ENCODE data around the gene PAN3.

DNA sequence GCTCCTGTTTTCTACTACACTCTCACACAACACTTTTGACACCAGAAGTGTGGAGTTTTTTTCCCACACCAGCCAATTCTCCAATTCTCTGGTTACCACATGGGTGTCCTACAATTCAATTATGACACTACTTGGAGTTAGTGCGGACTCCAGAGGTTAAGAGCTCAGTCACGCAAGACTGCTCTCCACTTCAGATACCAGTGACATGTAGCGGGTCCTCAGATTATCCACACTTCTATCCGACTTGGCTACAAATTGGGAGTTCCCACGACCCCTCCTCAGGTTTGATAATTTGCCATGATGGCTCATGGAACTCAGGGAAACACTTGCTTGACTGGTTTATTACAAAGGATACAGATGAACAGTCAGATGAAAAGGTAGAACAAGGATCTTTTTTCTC, 32.9 kb downstream of the PAN3 start:
- TF ChIP-seq ZNF670 (tag by site-specific recombination; IDR thresholded peaks at IDR 0.05; ENCODE audit: low read depth): no peak
- no peak for TF ChIP-seq ZNF18 (tag by site-specific recombination; IDR thresholded peaks at IDR 0.05)
- TF ChIP-seq CTCF (tag by site-specific recombination; IDR thresholded peaks at IDR 0.05): no peak
- TF ChIP-seq GFI1B (tag by site-specific recombination; IDR thresholded peaks at IDR 0.05): no peak
- no peak for TF ChIP-seq SALL2 (tag by site-specific recombination; IDR thresholded peaks at IDR 0.05; ENCODE audit: borderline replicate concordance)
- TF ChIP-seq ZBTB49 (tag by site-specific recombination; IDR thresholded peaks at IDR 0.05; ENCODE audit: low read depth): no peak
- no peak for TF ChIP-seq PBX3 (CRISPR knock-in tag; IDR thresholded peaks at IDR 0.05)
- no peak for TF ChIP-seq ZNF792 (tag by site-specific recombination; IDR thresholded peaks at IDR 0.05)
- no peak for TF ChIP-seq ZBTB1 (tag by site-specific recombination; IDR thresholded peaks at IDR 0.05)
- TF ChIP-seq BCL11A (tag by site-specific recombination; IDR thresholded peaks at IDR 0.05; ENCODE audit: low read depth): no peak

Data from HEK293 (cell line).